HG03575 (cell line): ENCODE measurements around the gene EBF4.
"Not testable (repeated sequence)": the region's sequence is repeated elsewhere in the genome, so short reads cannot be mapped to it uniquely, and the experiment has no call there.

Experiments
- ATAC-seq: cut with Tn5 transposase; IDR thresholded peaks from one replicate; pipeline ENCODE4 v1.9.1; 2021; ENCODE audit not compliant: unreplicated experiment, insufficient number of reproducible peaks, low FRiP score; ENCODE audit errors: extremely low read depth

EBF4 gene

GRCh38 chr20:2800521-2801285 is 108.1 kb downstream of the EBF4 start, which contains the start of gene CPXM1:
Gene CPXM1, minus strand, starts transcription at chr20:2800627. Its CDS starts 55 bp downstream, at chr20:2800572.
- ATAC-seq: no peak

GRCh38 chr20:2801286-2801728 is 108.7 kb downstream of the EBF4 start:
- no peak for ATAC-seq

GRCh38 chr20:2804041-2804828 is 111.7 kb downstream of the EBF4 start:
- ATAC-seq: no peak

GRCh38 chr20:2804852-2805688 is 112.5 kb downstream of the EBF4 start:
- no peak for ATAC-seq

GRCh38 chr20:2805689-2806350 is 113.2 kb downstream of the EBF4 start:
- no peak for ATAC-seq

DNA sequence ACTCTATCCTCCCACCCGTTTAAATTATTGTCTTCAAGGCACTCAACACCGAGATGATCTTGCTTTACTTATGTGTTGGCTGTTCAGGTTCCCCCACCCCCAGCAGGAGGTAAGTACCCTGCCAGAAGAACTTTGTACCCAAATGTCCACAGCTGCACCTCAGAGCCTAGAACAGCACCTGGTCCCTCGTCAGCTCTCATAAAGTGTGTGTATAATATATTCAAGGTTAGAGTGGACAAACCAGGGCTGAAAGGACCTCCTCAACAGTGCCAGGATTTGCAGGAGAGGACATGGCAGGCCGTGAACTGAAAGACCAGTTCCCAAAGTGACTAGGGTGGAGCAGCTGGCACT is 113.7 kb downstream of the EBF4 start:
- no peak for ATAC-seq

DNA sequence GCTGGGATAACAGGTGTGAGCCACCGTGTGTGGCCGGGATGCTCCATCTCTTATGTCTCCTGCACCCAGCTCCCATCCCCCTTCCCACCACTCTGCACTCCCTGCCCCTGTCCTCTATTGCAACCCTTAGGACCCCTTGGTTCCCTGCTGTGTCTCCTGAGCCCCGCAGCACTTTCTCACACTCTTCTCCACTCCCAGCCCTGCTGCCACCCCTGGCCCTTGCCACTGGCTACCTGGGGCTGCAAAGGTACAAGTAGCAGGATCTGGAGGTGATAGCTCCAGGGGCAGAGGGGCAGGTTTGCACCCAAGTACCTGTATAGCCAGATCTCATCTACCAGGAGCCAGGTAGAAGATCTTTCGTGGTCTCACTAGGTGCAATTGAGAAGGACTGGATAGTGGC is 114.4 kb downstream of the EBF4 start:
- ATAC-seq: no peak

- not testable (repeated sequence) for ATAC-seq
Measured at GRCh38 chr20:2807929-2808328, 115.3 kb downstream of the EBF4 start.

- no peak for ATAC-seq
Measured at GRCh38 chr20:2809690-2810089, 117.1 kb downstream of the EBF4 start.
